Measurements from ENCODE around the gene DOCK4.

DNA sequence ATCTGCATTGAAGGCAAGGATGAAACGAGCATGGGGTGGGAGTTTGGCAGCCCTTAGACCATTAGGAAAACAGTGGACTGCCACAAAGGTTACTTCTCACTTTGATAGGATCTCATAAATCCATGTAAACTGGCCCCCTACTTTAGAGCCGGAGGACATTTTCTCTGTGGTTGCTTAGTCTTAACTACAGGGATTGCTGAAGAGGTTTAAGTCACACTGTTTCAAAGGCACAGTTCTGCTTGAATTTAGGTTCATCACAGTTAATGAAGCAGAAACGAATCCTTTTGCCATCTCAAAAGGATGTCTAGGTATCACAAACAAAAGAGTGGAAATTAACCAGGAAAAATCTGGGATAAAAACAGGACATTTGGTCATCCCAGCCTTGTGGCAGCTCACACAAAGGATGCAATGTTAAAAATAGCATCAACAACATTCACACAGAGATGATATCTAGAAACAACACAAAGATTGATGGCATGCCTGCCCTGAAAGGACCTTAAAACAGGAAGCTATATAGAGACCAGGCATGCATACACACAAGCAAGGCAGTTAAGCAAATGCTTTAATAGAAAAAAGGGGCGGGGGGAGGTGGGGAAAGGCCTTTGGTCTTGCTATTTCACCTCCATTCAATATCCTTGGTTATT, 74.0 kb downstream of the DOCK4 start:
- TF ChIP-seq CTCF (IDR thresholded peaks at IDR 0.05) (no peak), POLR2A (IDR thresholded peaks at IDR 0.05) (no peak)
